HG03039 (cell line): ENCODE results near the gene ACVRL1.

ENCODE experiments used
- ATAC-seq: cut with Tn5 transposase; IDR thresholded peaks from one replicate; pipeline ENCODE4 v1.9.1; 2021; ENCODE audit warnings: mild to moderate bottlenecking, moderate library complexity; ENCODE audit not compliant: unreplicated experiment

ACVRL1 gene

GRCh38 chr12:51896236-51896635 is 11.1 kb upstream of the ACVRL1 start:
- ATAC-seq = no peak

- ATAC-seq = no peak
These were observed 10.1 kb upstream of the ACVRL1 start for GRCh38 chr12:51897181-51897580.

GRCh38 chr12:51898506-51898905 is 8.8 kb upstream of the ACVRL1 start:
- no peak for ATAC-seq

GRCh38 chr12:51898937-51899336 is 8.4 kb upstream of the ACVRL1 start:
- ATAC-seq = no peak

GRCh38 chr12:51900323-51900889 is 6.9 kb upstream of the ACVRL1 start:
- no peak for ATAC-seq

- ATAC-seq = no peak
These were observed 6.0 kb upstream of the ACVRL1 start for GRCh38 chr12:51901121-51901817.

GRCh38 chr12:51901881-51902280 is 5.4 kb upstream of the ACVRL1 start:
- no peak for ATAC-seq

- ATAC-seq = no peak
These were observed 2.3 kb upstream of the ACVRL1 start for GRCh38 chr12:51904951-51905470.

GRCh38 chr12:51905471-51906429 is 1.6 kb upstream of the ACVRL1 start:
- ATAC-seq = no peak

- no peak for ATAC-seq
These were observed 748 bp upstream of the ACVRL1 start for GRCh38 chr12:51906430-51907082.

- no peak for ATAC-seq
These were observed 637 bp downstream of the ACVRL1 start for GRCh38 chr12:51907856-51908425.

GRCh38 chr12:51908876-51909592 is 1.7 kb downstream of the ACVRL1 start:
- no peak for ATAC-seq

- ATAC-seq = no peak
These were observed 2.9 kb downstream of the ACVRL1 start for GRCh38 chr12:51910168-51910567.

- ATAC-seq = no peak
These were observed 3.4 kb downstream of the ACVRL1 start for GRCh38 chr12:51910691-51911090.

- no peak for ATAC-seq
These were observed 4.0 kb downstream of the ACVRL1 start for GRCh38 chr12:51911307-51911706.

GRCh38 chr12:51911788-51912711 is 4.7 kb downstream of the ACVRL1 start:
- no peak for ATAC-seq

- no peak for ATAC-seq
These were observed 6.0 kb downstream of the ACVRL1 start for GRCh38 chr12:51913071-51914033.
